GM13977 (cell line): ENCODE data around the gene PIK3R5.

Source experiments
- DNase-seq: peaks from one replicate; pipeline ENCODE4 v3.0.0; 2012; ENCODE audit warnings: low spot score
- CTCF ChIP-seq: IDR thresholded peaks from 2 replicates; pipeline ENCODE4 v1.5.1; 2012; ENCODE audit warnings: mild to moderate bottlenecking, control low read depth; ENCODE audit not compliant: insufficient read depth; ENCODE audit errors: extremely low read depth, missing control alignments
- in situ Hi-C: fragments of 300-500 bp; cut with MboI; formaldehyde crosslinking; loops from one replicate; pipeline ENCODE4 v1.12.0; 2022; ENCODE audit warnings: low sequenced_read_pairs, low pct_unique_long_range_greater_than_20kb, mixed read lengths, inconsistent platforms; ENCODE audit not compliant: unreplicated experiment

Gene PIK3R5

GRCh38 chr17:8960325-8961140 is 5.0 kb downstream of the PIK3R5 start:
- TF ChIP-seq CTCF = no peak
- in situ Hi-C loops = no loop called here
- no peak for DNase-seq

- TF ChIP-seq CTCF = no peak
- no peak for DNase-seq
- in situ Hi-C loops = no loop called here
Measured at GRCh38 chr17:8959312-8959918, 6.1 kb downstream of the PIK3R5 start.

GRCh38 chr17:8957721-8958120 is 7.8 kb downstream of the PIK3R5 start:
- no peak for DNase-seq
- in situ Hi-C loops = no loop called here
- no peak for TF ChIP-seq CTCF

- in situ Hi-C loops = no loop called here
- no peak for DNase-seq
- TF ChIP-seq CTCF = no peak
Measured at GRCh38 chr17:8956465-8956902, 9.0 kb downstream of the PIK3R5 start.

GRCh38 chr17:8955021-8955959 is 10.2 kb downstream of the PIK3R5 start:
- TF ChIP-seq CTCF = no peak
- in situ Hi-C loops = no loop called here

GRCh38 chr17:8954339-8954738 is 11.2 kb downstream of the PIK3R5 start:
- in situ Hi-C loops = no loop called here
- no peak for TF ChIP-seq CTCF
- DNase-seq = no peak

More at GRCh38 chr17:8955021-8955959, 10.2 kb downstream of the PIK3R5 start:
- no peak for DNase-seq
